ENCODE data around the gene PSMB7.

DNA sequence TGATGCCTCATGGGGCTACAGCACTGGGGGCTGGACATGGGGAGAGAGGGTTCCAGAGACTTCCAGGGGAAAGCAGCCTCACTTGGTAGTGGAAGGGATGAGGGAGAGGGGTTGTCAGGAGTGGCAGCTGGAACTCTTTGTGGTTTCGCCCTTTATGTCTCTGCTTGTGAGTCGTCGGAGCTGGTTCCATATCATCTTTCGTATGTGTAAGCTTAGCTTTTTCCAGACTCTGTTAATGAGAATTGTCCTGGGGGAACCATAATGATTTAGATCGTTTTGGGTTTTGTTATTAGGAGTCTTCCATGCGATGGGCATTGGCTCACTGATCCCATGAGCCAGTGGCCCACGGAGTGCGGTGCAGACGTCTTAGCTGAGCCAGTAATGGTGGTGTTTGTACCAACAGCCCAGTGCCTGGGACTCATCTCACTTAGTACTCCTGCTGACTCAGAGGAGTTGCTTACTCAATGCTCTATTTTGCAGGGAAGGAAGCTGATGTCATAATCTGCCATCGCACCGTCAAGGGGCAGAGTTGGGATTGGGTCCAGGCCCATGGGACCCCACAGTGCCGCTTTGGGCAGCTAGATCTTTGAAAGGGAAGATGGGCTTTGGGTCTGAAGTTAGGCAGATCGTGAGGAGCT, 109.0 kb downstream of the PSMB7 start:
- TF ChIP-seq, protein P1, sequence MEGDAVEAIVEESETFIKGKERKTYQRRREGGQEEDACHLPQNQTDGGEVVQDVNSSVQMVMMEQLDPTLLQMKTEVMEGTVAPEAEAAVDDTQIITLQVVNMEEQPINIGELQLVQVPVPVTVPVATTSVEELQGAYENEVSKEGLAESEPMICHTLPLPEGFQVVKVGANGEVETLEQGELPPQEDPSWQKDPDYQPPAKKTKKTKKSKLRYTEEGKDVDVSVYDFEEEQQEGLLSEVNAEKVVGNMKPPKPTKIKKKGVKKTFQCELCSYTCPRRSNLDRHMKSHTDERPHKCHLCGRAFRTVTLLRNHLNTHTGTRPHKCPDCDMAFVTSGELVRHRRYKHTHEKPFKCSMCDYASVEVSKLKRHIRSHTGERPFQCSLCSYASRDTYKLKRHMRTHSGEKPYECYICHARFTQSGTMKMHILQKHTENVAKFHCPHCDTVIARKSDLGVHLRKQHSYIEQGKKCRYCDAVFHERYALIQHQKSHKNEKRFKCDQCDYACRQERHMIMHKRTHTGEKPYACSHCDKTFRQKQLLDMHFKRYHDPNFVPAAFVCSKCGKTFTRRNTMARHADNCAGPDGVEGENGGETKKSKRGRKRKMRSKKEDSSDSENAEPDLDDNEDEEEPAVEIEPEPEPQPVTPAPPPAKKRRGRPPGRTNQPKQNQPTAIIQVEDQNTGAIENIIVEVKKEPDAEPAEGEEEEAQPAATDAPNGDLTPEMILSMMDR (conservative IDR thresholded peaks at IDR 0.05; ENCODE audit: low read length): no peak
- TF ChIP-seq EZH2phosphoT487 (IDR thresholded peaks at IDR 0.05; ENCODE audit: borderline replicate concordance, low read depth, low read length): no peak
